OCI-LY3 (cell line): Measurements from ENCODE around the gene AFAP1.

Experiments
- EZH2phosphoT487 ChIP-seq: fragments of 200-600 bp; shearing (Covaris generic); IDR thresholded peaks from 2 replicates; pipeline ENCODE4 v1.6.1; 2018; ENCODE audit warnings: antibody characterized with exemption, mixed run types, low read depth
- TF ChIP-seq, protein P1 (sequence below): fragments of 200-600, 300-600 bp; sonication (generic); IDR thresholded peaks from 2 replicates; pipeline ENCODE4 v1.5.1; 2014; ENCODE audit warnings: antibody characterized with exemption, low read length, low read depth

GRCh38 chr4:7941965-7942496 lies 2.4 kb upstream of the AFAP1 start:
- TF ChIP-seq, protein P1, sequence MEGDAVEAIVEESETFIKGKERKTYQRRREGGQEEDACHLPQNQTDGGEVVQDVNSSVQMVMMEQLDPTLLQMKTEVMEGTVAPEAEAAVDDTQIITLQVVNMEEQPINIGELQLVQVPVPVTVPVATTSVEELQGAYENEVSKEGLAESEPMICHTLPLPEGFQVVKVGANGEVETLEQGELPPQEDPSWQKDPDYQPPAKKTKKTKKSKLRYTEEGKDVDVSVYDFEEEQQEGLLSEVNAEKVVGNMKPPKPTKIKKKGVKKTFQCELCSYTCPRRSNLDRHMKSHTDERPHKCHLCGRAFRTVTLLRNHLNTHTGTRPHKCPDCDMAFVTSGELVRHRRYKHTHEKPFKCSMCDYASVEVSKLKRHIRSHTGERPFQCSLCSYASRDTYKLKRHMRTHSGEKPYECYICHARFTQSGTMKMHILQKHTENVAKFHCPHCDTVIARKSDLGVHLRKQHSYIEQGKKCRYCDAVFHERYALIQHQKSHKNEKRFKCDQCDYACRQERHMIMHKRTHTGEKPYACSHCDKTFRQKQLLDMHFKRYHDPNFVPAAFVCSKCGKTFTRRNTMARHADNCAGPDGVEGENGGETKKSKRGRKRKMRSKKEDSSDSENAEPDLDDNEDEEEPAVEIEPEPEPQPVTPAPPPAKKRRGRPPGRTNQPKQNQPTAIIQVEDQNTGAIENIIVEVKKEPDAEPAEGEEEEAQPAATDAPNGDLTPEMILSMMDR: no peak
- TF ChIP-seq EZH2phosphoT487: no peak
